Right ventricle myocardium inferior (tissue), 1 donor: ENCODE measurements around the gene EAF1. TPM values are rescaled to one million over a fixed set of nuclear protein-coding genes. Genes with fewer than 3 reads are reported as not detected.
"Not testable (repeated sequence)": the region's sequence is repeated elsewhere in the genome, so short reads cannot be mapped to it uniquely, and the experiment has no call there.

Source experiments
- ATAC-seq: fragments of 200-7000 bp; cut with Tn5 transposase; one replicate; pipeline ENCODE4 v1.9.1; 2020; ENCODE audit warnings: mild to moderate bottlenecking, moderate library complexity
- DNase-seq: peaks from one replicate; pipeline ENCODE4 v3.0.0; 2021; ENCODE audit errors: missing footprints
- intact Hi-C: fragments of 100-400 bp; cut with DNase I; formaldehyde crosslinking; loops from one replicate; pipeline ENCODE4 v1.11.0; 2022
- total RNA-seq: library from RNA; stranded (reverse); fragmentation: NEBNext Ultra II Directional; extraction: Animal tissue kit (Norgen Biotek cat#: 25700); gene quantifications from one replicate; pipeline ENCODE4 v1.2.1, GENCODE V29; 2021
- donor health status: DM: no; HTN: yes; CAD: no; lungs with severe emphysema.

Gene EAF1
- total RNA-seq, 1 donor from 2014 or later = 6.7 TPM

DNA sequence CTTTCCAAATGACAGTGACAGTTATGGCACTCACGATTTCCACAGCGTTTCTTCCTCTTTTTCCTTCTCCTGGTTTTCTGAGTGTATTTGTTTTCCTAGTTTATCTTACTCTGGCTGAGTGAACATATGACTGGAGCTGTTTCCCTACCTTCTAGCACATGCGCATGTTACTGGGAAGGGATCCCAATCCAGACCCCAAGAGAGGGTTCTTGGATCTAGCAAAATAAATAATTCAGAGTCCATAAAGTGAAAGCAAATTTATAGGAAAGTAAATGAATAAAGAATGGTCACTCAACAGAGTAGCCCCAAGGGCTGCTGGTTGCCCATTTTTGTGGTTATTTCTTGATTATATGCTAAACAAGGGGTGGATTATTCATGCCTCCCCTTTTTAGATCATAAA lies 23.9 kb upstream of the EAF1 start:
- intact Hi-C loops = loop anchor here (10.0 kb wide), 1 partner anchor 299 kb away; no protein-coding TSS in a partner anchor
- ATAC-seq = peak; percentile 40
- DNase-seq = no peak

DNA sequence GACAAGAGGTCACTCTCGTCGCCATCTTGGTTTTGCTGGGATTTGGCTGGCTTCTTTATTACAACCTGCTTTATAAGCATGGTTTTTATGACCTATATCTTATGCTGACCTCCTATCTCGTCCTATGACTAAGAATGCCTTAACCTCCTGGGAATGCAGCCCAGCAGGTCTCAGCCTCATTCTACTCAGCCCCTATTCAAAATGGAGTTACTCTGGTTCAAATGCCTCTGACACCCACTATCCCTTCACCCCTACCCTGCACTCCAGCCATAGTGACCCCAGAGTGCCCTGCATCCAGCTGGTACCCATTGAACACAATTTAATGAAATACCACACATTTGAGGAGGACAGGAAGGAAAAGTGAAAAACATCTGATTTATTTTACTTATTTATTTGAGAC lies 23.4 kb upstream of the EAF1 start:
- intact Hi-C loops = loop anchor here (10.0 kb wide), 1 partner anchor 299 kb away; no protein-coding TSS in a partner anchor
- no peak for ATAC-seq
- DNase-seq = no peak

DNA sequence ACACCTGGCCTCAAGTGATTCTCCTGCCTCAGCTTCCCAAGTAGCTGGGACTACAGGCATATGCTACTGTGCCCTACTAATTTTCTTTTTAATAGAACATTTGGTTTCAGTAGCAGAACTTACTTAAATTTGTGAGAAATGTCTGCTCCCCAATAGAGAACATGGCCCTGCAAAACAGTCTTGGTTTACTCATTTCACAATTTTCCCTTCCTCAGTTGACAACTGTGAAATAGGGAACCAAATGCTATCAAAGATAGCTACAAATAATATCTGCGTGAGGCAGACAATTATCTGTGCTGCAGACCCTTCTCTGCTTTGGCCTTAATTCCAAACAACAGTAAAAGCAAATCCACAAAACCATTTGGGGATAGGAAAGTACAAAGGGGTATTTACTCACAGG lies 22.6 kb upstream of the EAF1 start:
- no peak for ATAC-seq
- intact Hi-C loops = loop anchor here (1.0 to 10.0 kb wide), 3 partner anchors 137 to 300 kb away; no protein-coding TSS in a partner anchor
- no peak for DNase-seq

DNA sequence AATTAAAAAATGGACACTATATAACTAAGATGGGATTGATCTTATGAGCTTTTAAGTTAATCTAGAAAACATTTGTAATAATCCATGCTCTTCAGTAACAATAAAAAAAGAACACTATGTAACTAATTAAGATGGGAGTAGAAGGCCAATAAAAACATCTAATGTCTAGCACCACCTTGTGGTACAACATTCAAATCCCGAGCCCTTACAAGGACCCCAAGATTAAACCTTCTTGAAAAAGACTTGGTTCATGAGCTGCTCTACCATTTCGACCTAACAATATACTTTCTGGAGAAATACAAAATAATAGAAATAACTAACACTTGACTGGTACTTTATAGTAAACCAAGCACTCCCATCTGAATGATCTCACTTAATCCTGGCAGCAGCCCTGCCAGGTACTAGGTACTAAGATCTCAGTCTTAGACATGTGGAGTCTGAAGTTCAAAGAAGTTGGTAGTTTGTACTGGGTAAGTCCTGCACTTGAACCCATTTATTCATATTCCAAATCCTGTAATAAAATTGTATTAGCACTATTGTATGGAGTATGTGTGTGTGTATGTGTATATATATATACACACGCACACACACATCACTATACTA lies 21.8 kb upstream of the EAF1 start:
- peak; percentile 65 for ATAC-seq
- no peak for DNase-seq
- intact Hi-C loops = loop anchor here (1.0 to 10.0 kb wide), 3 partner anchors 138 to 301 kb away; no protein-coding TSS in a partner anchor

DNA sequence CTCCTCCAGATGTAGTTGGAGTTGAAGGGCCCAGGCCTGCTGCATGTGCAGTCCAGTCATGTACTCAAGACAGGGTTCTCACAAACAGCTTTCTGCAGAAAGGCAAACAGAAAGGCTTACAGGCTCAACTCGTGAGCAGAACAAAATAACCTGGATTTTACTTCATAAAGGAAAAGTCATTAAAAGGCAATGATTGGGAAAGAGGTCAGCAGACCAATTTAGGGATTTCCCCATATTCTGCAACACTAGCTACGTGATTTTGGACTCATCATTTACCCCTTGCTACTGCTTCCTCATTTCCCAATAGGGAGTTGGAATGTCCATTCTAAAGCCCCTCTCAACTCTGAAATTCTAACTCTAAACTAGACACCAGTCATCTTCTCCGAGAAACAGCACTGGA lies 18.2 kb upstream of the EAF1 start:
- ATAC-seq = no peak
- intact Hi-C loops = loop anchor here (5.0 to 10.0 kb wide), 2 partner anchors 142 to 304 kb away; no protein-coding TSS in a partner anchor
- no peak for DNase-seq

DNA sequence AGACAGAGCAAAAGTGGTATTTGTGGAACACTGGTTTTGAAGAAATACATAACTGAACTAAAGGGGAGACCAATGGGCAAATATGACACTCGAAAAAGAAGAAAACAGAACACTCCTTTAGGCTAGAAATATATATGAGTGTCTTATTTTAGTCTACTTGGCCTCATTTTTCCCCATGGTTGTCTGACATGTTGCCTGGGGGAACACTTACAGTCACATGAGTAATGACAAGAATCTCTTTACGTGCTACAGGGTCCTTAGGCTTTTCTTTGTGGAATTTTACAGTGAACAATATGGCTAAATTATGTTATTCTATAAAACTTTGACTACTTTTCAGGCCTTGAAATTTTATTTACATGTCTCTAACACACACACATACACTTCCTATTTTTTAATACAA lies 17.6 kb upstream of the EAF1 start:
- intact Hi-C loops = loop anchor here (5.0 to 10.0 kb wide), 2 partner anchors 142 to 305 kb away; no protein-coding TSS in a partner anchor
- no peak for ATAC-seq
- DNase-seq = no peak

DNA sequence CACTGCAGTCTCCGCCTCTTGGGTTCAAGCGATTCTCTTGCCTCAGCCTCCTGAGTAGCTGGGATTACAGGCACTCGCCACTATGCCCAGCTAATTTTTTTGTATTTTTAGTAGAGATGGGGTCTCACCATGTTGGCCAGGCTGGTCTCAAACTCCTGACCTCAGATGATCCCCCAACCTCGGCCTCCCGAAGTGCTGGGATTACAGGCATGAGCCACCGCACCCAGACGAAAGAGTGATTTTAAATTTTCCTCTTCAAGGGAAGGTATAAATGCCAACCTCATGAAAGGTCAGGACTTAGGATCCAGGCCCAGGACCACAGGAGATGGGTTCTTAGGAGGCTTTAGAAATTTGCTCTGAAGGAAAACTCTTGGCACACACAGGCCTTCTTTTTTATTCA lies 16.4 kb upstream of the EAF1 start:
- intact Hi-C loops, ATAC-seq, DNase-seq: not testable (repeated sequence)

DNA sequence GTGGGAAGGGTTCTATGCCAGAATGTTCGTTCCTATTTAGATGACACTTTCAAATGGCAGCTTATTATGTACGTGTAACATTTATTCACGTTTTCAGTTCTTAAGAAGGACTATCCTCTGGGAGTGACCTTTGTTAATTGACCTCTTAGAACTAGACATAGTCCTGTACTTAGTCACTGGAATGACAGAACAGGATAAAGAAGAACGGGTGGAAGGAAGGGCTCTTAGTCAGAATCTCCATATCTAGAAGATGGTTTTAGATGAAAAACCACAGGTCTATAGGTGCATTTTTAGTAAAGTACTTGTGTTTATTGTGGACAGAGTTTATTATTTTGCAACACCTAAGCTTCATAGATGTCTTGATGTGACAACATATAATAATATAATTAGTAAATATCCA lies 6.5 kb upstream of the EAF1 start:
- ATAC-seq = no peak
- no peak for DNase-seq
- intact Hi-C loops = no loop called here

DNA sequence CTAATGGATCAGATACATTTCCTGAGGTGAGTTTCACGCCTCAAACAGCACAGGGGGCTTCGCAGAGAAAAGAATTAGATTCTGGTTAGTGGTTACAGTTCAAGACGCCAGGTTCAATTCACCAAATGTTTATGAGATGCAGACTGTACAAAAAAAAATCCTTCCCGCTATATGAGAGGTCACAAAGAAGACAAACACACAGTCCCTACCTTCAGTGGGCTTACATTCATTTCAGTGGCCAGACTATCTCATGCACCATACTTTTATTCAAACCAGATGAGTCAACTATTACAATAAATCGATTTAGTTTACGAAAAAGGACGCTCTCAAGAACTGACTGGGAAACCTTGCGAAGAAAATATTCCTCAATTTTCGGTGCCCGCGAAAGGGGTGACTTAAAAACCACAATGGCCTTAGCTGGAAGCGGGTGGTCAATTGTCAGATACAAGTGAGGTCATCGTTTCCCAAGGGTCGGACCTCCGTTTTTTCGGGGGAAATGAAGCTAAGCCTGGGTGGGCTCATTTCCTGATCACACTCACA lies 749 bp upstream of the EAF1 start:
- intact Hi-C loops = loop anchor here (2.0 kb wide), 1 partner anchor 130 kb away; no protein-coding TSS in a partner anchor
- no peak for ATAC-seq
- no peak for DNase-seq

DNA sequence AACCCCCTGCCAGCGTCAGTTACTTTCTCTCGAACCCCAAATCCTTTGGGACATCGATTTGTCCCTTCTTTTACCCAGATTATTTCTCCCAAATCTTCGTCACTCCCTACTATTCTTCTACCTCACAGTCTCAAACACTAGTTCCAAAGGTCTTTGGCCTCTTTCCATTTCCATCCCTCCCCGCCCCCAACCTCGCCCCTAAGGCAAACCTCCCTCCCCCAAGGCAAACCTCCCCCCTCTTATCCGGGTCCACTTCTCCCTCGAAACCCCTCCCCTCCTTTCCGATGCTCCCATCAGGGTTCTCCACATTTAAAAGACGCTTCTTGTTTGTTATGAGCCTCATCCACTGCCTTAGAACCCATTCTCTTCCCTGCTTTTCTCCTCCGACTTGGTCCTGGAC lies 583 bp downstream of the EAF1 start:
- ATAC-seq (no peak), DNase-seq (no peak)
- intact Hi-C loops = loop anchor here (2.0 kb wide), 1 partner anchor 129 kb away; no protein-coding TSS in a partner anchor

DNA sequence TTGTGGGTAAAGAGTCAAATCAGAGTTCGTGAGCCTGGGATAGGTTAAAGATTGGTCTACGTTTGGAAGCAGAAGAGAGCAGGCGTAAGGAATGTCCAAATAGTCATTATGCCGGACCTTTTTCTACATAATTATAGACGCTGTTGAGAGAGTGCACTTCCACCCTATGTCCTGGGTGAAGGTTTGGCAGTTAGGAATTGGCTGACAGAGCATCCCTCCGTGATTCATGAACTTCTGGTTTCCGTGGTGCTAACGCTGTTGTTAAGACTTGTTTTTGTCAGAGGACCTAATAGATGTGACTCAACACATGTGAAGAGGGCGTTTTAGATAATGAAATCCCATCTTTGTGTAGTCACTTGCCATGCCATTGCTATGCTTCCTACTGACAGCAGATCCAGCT lies 1.1 kb downstream of the EAF1 start:
- no peak for ATAC-seq
- intact Hi-C loops = no loop called here
- DNase-seq = no peak

DNA sequence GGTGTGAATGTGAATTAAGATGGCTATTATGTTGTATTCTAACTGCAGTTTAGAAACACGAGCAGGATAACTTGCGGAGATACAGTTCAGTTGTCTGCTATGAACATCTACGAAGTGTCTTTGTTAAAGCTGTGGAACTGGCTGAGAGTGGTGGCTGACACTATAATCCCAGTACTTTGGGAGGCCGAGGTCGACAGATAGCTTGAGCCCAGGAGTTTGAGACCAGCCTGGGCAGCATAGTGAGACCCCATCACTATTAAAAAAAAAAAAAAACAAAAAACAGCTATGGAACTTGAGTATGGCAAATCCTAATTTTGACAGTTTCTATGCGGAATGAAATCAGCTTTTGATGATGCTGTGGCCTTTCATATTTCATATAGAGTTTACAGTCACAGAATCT lies 1.7 kb downstream of the EAF1 start:
- ATAC-seq (no peak), DNase-seq (no peak)
- intact Hi-C loops = no loop called here

DNA sequence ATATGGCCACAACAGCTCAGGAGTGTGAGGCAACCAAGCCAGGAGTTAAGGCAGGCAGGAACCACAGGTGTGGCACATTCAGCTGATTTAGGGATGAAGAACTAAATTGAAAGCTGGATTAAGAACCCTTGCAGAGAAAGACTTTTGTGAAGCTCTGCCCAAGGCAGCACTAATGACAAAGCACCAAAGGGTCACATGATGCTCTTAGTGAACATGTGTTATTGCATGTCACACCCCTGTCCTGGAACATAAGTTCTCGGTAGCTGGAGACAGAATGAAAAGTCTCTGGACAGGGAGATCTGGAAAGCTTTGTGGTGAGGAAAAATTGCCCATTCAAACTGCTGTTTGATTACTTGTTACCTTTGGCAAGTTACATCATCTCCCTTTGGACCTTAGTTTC lies 3.2 kb downstream of the EAF1 start:
- intact Hi-C loops = no loop called here
- DNase-seq (no peak), ATAC-seq (no peak)

DNA sequence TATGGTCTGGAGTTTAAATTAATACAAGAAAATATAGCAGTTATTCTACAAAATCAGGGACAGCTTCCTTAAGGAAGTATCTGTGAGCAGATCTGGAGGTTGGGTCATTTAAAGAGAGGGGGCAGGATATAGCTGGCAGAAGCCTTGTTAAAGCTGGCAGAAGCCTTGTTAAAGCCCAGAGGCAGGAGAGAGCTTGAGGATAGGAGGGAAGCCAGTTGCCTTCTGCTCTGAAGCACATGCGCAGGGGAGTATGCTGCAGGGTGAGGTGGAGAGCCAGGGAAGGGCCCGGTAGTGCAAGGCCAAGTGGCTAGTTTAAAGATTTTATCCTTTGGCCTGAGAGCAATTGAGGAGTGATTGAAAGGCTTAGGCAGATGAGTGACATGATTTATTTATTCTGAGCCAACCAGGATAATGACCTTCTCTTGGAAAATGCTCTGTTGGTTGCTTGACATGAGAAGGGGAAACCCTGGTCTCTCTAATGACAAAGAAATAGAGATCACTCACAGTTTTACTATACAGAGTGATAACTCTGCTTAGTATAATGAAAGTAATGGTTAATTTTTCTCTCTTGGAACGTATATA lies 3.9 kb downstream of the EAF1 start:
- no peak for DNase-seq
- intact Hi-C loops = no loop called here
- ATAC-seq = peak; percentile 45

DNA sequence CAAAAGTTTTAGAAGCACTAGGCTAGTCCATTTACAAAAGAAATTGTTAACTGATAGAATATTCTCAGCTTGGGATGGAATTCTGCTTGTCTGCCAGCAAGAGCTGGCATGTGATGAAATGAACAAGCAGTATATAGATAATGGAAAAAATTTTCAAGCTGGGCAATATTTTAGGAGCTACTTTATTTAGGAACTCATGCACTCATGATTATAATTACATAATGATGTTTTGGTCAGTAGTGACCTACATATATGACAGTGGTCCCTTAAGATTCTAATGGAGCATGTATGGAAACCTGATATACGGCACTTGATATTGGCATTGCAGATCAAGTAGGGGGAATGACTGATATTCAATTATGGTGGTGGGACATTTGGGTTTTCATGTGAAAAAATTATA lies 6.1 kb downstream of the EAF1 start:
- no peak for ATAC-seq
- intact Hi-C loops = no loop called here

DNA sequence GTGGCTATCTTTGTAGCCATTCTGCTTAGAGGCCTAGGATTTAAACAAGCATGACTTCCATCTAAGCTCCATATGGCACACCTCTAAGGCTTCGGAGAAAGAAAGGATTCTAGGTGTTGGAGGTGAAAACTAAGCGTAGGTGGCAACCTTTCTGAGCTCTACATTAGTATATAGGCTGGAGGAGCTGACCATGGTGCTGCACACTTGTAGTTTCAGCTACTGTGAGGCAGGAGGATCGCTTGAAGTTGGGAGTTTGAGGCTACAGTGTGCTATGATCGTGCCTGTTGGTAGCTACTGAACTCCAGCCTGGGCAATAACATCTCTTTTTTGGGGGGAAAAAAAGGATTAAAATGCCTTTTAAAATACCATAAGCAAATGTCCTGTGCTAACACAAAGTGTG lies 7.4 kb downstream of the EAF1 start:
- intact Hi-C loops = no loop called here
- DNase-seq (no peak), ATAC-seq (no peak)

More for the DNA sequence above, 6.1 kb downstream of the EAF1 start:
- DNase-seq = no peak

DNA sequence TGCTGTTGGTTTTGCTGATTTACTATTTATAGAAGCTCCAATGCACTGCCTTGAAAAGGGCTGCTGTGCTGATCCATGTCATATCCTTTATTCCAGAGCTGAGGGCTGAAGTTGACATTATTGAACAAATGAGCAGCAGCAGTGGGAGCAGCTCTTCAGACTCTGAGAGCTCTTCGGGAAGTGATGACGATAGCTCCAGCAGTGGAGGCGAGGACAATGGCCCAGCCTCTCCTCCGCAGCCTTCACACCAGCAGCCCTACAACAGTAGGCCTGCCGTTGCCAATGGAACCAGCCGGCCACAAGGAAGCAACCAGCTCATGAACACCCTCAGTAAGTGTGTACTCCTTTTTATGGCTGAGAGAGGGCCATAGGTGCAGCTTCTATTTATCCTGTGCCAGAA lies 8.8 kb downstream of the EAF1 start:
- no peak for ATAC-seq
- DNase-seq = no peak
- intact Hi-C loops = no loop called here

DNA sequence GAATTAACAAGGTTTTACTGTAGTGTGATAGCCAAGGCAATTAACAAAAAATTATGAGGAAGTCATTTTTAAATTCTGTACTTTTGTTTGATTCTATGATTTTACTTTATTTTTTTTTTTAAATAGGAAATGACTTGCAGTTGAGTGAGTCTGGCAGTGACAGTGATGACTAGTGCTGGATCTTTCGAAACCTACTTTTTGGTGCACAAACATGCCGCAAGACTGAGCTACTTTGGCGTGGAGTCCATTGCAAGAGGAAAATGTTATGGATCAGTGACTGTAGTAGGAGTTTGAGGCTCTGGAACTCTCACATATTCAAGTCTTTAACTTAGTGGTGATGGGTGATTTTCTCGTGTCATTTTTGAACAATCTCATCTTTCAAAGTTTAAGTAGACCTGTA lies 11.6 kb downstream of the EAF1 start:
- intact Hi-C loops = no loop called here
- no peak for ATAC-seq
- no peak for DNase-seq

DNA sequence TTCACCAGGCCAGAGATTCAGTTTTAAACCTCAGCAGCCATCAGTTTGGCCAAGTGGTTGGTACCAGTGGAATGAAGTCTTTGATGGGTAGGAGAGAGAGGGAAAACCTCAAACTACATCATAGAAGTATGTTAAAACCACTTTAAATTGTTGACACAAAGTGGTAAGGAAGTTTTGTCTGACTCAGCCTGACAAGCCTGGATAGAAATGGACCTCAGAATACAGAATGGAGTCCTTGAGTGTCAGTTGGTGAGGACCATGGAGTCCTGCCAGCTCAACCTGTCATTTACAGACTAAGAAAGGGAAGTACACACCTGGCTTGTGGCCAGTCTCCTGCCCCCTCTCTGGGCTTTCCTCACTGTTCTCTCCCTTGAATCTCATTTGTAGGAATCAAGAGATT lies 12.1 kb downstream of the EAF1 start:
- intact Hi-C loops = no loop called here
- DNase-seq (no peak), ATAC-seq (no peak)

DNA sequence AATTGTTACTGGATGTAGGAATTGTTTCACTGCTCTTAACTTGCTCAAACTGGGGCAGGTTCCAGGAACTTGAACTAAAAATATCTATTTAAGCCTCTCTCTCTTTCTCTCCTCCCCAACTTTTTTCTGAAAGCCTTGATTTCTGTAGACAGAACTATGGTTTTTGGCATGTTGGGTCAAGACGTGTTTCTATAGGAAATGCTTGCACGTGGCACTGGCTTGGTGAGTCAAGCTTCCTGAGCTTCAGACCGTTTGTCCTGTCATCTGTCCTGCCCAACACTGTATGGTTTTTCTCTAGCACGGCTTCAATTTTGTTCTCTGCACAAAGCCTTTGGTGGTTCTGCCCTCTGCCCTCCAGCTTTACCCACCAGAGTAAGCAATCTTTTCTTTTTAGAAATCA lies 13.5 kb downstream of the EAF1 start:
- DNase-seq (no peak), ATAC-seq (no peak)
- intact Hi-C loops = no loop called here
